Measurements from ENCODE around the gene UNCX.
"Not testable (repeated sequence)": the region's sequence is repeated elsewhere in the genome, so short reads cannot be mapped to it uniquely, and the experiment has no call there.

Gene UNCX

GRCh38 chr7:1232623-1233332, at the start of gene UNCX:
UNCX (plus strand) TSS chr7:1232872; CDS start chr7:1233018, 146 bp downstream.
- no peak for DNase-seq

- no peak for DNase-seq
Observed at GRCh38 chr7:1187127-1187526, 45.5 kb upstream of the UNCX start.

GRCh38 chr7:1188720-1189294, 43.9 kb upstream of the UNCX start:
- no peak for DNase-seq

GRCh38 chr7:1189986-1190772, 42.5 kb upstream of the UNCX start:
- no peak for DNase-seq

- no peak for DNase-seq
Observed at GRCh38 chr7:1192171-1192676, 40.4 kb upstream of the UNCX start.

- peak; percentile 54 for DNase-seq
Observed at GRCh38 chr7:1193593-1194424, 38.9 kb upstream of the UNCX start.

- DNase-seq = not testable (repeated sequence)
Observed at GRCh38 chr7:1196441-1196840, 36.2 kb upstream of the UNCX start.

GRCh38 chr7:1196950-1197349, 35.7 kb upstream of the UNCX start:
- DNase-seq = no peak

GRCh38 chr7:1197997-1198625, 34.6 kb upstream of the UNCX start:
- peak; percentile 59 for DNase-seq

GRCh38 chr7:1200045-1200444, 32.6 kb upstream of the UNCX start:
- peak; percentile 66 for DNase-seq

GRCh38 chr7:1201916-1202315, 30.8 kb upstream of the UNCX start:
- DNase-seq = no peak

GRCh38 chr7:1202914-1203313, 29.8 kb upstream of the UNCX start:
- not testable (repeated sequence) for DNase-seq

- no peak for DNase-seq
Observed at GRCh38 chr7:1204460-1205140, 28.1 kb upstream of the UNCX start.

GRCh38 chr7:1205742-1206141, 26.9 kb upstream of the UNCX start:
- not testable (repeated sequence) for DNase-seq

- no peak for DNase-seq
Observed at GRCh38 chr7:1209097-1209496, 23.6 kb upstream of the UNCX start.

GRCh38 chr7:1210321-1210978, 22.2 kb upstream of the UNCX start:
- no peak for DNase-seq

GRCh38 chr7:1210979-1211608, 21.6 kb upstream of the UNCX start:
- DNase-seq = no peak

- DNase-seq = no peak
Observed at GRCh38 chr7:1211611-1212010, 21.1 kb upstream of the UNCX start.

GRCh38 chr7:1212025-1212424, 20.6 kb upstream of the UNCX start:
- DNase-seq = not testable (repeated sequence)

GRCh38 chr7:1214516-1214915, 18.2 kb upstream of the UNCX start:
- no peak for DNase-seq
